HG03045 (cell line): ENCODE measurements around the gene OPRL1.

Experiments used
- ATAC-seq: cut with Tn5 transposase; IDR thresholded peaks from one replicate; pipeline ENCODE4 v1.9.1; 2021; ENCODE audit warnings: mild to moderate bottlenecking, moderate library complexity; ENCODE audit not compliant: unreplicated experiment

Gene OPRL1

DNA sequence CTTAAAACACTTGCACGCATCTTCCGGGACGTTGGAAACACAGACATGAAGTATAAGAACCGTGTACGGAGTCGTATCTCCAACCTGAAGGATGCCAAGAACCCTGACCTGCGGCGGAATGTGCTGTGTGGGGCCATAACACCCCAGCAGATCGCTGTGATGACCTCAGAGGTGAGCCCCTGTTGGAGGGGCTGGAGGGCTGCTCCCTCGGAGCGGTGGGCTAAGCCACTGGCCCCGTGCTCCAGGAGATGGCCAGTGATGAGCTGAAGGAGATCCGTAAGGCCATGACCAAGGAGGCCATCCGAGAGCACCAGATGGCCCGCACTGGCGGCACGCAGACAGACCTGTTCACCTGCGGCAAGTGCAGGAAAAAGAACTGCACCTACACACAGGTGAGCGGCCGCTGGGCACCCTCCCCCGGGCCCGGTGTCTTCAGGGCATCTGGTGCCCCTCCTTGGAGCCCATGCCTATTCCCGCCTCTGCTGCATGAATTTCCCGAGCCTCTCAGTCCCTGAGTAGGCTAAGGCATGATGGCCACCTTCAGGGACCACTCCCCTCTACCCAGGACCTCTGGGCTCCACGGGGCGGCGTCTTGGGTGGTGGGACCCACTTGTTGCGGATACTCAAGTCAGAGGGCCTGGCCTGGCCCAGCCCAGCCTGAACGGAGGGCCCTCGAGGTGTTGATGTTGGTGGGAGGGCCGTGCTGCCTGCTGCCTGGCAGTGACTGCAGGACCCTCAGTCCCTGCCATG is 9.5 kb upstream of the OPRL1 start:
- ATAC-seq = no peak

DNA sequence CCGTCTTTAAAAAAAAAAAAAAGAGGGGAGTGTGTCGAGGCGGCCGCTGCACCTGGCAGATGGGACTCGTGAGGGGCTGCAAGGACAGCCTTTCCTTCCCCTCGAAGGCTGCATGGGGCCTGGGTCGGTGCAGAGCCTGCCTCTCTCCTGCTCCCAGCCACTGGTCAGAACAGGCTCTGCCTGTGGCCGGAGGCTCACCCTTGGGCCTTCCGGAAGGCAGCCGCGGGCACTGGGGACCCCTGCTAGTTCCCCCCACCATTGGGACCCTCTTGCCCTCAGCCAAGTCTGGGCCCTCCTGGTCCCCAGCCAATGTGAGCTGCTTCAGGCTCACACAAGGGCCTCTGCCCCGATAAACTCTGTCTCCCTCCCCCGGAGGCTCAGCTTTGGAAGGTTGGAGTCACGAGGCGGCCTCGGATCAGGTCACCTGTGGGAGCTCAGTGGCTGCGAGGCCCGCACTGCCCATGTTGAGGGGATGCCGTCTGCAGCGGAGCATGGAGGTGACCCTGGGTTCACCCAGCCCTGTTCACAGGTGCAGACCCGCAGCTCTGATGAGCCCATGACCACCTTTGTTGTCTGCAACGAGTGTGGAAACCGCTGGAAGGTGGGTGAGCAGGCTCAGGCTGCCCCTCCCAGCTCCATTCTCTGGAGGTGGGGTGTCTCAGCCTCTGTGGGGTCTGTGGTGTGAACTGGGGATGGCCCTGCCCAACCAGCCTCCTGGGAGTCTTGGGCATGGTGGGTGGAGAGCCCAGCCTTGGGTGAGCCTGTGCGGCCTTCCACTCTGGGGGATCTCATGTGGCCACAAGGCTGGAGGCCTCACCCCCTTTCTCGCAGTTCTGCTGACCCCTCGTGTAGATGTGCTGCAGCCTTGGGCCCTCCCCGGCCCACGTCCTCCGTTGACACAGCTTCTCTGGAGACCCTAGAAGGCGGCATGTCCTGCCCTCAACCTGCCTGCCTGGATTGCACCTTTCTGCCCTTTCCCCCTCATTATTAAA is 8.2 kb upstream of the OPRL1 start:
- ATAC-seq = no peak

- no peak for ATAC-seq
Observed at GRCh38 chr20:64072498-64073063, 7.3 kb upstream of the OPRL1 start.

- ATAC-seq = no peak
Observed at GRCh38 chr20:64073476-64074183, 6.3 kb upstream of the OPRL1 start.

DNA sequence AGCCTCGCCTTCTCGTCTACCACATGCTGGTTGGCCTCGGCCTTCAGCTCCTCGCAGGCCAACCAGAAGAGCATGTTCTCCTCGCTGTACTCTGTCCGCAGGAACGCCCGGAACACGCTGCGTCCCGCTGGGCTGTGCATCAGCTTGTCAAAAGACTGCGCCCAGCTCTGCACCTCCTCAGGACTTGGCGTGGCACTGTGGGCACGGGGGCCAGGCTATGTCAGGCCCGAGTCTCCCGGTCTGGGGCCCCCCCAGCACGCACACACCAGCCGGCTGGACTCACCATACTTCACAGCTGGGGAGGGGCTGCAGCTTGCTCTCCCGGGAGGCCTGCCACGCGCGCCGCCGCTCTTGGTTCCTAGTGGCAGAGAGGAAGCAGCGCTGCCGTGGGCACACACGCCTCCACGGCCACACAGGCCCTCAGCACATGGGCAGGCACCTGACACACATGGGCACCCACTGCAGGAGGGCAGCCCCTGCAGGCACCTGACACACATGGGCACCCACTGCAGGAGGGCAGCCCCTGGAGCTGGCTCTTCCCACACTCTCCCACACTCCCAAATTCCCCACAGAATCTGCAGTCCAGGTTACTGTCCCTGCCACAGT is 5.6 kb upstream of the OPRL1 start:
- ATAC-seq = no peak

- no peak for ATAC-seq
Observed at GRCh38 chr20:64074963-64075362, 4.9 kb upstream of the OPRL1 start.

- ATAC-seq = no peak
Observed at GRCh38 chr20:64075556-64075955, 4.3 kb upstream of the OPRL1 start.

DNA sequence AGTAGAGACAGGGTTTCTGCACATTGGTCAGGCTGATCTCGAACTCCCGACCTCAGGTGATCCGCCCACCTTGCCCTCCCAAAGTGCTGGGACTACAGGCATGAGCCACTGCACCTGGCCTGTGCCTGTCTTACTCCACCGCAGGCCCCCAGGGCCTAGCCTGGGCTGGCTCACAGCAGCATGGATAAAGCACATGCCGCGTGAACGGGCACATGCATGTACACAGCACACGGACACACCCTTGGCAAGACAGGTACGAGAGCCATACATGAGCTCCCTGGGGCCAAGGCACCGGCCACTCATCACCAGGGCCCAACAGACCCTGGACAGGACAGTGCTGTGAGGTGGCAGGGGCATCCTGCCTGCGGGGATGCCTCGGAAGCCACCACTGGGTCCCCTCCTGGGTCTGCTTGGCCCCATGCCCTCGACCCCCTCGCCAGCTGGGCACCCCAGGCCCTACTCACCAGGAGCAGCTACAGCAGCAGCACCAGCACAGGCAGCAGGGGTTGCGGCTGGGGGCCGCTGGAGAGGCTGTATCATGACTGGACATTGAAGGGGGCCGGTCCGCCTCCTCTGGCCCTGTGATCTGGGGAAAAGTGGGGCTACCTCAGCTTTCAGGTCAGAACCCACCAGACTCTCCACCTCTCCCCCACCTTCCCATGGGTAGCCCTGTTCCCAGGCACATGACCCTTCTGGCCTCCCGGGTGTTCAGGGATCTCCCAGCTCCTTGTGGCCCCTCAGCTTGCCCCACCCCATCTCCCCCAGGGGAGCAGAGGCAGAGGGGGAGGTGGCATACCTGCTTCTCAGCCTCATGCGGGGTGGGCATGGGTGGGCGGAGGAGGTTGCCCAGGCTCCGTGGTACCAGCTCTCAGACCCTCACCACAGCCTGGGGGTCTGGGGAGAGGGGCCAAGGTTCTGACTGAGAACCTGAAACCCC is 3.6 kb upstream of the OPRL1 start:
- ATAC-seq = no peak

- ATAC-seq = no peak
Observed at GRCh38 chr20:64077094-64077493, 2.8 kb upstream of the OPRL1 start.

GRCh38 chr20:64077541-64077875 is 2.4 kb upstream of the OPRL1 start:
- no peak for ATAC-seq

DNA sequence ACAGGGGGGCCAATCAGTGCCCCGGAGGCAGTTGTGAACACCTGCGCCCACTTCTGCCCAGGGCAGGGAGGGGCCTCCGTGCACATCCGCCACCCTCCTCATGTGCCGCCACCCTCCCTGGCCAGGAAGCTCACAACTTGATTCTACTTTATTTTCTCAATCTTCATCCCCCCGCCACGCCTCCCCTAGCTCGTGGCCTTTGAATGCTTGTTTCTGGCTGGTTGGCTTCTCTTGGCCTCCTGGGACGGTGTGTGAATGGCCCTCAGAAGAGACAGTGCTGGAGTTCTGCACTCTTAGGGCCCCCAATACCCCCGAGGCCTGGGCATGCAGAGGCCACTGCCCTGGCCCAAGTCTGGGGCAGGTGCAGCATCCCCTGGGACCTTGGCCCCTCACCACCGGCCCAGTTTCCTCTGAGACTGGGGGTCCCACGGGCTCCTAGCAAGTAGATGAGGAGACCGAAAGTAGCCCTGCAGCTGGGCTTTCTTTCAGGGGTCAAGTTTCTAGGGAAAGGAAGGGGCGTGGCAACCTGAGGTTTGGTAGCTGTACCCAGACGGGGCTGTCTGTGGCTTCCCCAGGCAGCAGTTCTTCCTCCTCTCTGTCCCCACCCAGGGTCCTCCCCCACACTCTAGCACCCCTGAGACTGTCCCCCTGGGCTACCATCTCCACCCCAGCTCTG is 1.9 kb upstream of the OPRL1 start:
- ATAC-seq = no peak

- no peak for ATAC-seq
Observed at GRCh38 chr20:64078934-64079272, 979 bp upstream of the OPRL1 start.

- ATAC-seq = peak; percentile 39
Observed at GRCh38 chr20:64079273-64080012, 439 bp upstream of the OPRL1 start, which contains the start of gene RGS19. Gene RGS19, minus strand, starts transcription at chr20:64079518. Its CDS starts 2,632 bp downstream, at chr20:64076886.

DNA sequence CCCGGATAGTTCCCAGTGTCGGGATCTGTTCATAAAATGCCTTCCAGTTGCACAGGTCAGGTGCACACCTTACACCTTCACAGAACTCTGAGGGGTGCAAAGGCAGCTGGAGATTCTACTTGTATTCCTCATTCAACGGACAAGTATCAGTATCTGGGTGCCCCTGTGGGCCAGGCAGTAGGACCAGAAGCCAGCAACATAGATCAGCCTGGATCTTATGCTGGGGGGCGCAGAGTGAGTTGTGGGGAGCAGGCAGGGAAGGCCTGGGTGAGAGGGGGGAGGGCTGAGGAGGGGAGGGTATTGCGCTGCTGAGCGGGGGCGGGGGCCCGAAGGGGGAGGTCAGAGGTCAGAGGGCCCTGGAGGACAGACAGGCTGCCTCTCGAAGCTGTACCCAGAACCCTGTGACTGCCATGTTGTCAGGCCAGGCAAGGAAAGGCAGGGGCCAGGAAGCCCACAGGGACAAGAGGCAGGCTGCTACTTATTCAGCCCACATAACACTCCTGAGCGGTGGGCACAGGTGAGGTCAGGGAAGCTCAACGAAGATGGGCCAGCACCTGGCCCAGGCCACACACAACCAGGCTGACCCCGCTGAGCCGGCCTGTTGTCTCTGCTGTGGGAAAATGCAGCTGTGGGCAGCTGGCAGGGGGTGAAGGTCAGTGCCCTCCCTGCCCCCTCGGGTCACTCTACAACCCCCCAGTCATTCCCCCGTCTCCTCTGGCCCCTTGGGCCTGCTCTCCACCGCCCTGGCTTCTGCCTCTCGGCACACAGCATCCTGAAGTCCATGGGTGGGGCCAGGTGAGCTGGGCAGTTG is 1.1 kb downstream of the OPRL1 start:
- no peak for ATAC-seq

DNA sequence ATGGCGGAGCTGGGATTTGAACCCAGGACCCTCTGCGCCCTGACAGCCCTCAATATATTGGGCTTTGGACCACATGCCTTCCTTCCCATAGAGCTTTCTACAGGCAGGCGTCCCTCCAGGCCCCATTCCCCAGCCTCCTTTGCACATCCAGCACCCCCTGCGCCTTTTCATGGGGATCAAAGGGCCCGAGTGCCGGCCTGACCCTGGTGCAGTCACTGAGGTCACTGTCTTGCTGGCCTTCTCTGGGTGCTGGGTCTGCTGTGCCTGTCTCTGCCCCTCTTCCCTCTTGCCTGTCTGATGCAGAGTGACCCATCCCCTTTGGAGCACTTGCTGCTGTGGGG is 1.7 kb downstream of the OPRL1 start:
- no peak for ATAC-seq

GRCh38 chr20:64082126-64082731 is 2.3 kb downstream of the OPRL1 start:
- ATAC-seq = no peak

GRCh38 chr20:64082820-64083377 is 3.0 kb downstream of the OPRL1 start:
- no peak for ATAC-seq
